Measurements from ENCODE around the gene OPCML.

OPCML gene

DNA sequence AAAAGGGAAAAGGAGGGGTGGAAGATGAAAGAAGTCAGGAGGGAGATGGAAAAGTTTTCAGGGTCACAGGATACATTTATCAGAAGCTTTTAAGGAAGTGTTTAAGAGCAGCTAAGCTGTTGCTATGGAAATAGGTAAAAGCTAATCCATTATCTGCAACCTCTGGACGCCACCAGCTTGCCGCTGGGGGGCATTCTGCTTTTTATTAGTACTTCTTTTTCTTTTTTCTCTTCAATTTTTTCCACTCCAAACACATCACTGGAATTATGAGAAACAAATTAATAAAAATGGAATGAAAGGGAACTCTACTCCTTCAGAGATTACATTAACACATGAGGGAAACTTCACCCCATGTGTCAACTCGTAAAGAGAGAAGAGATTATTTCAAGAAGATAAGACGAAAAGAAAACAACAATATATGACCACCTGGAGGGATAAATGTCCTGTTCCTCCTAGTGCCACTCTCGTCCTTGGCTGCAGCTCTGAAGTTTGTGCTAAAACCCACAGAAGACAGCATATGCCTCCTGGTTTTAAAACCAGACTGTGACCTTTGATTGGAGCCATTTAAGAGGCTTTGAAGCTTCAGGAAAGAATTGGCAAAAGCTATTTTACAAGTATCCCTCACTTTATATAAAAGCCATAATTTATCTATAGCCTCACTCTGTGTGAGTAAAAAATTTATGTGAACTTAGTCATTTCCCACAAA, 972.8 kb downstream of the OPCML start:
- no peak for TF ChIP-seq CTCF (IDR thresholded peaks at IDR 0.05; ENCODE audit: low read depth, low read length)
- H3K4me3 ChIP-seq (ENCODE audit: low read depth, low read length), result no peak overlapping the region
- peak overlapping the region; percentile 77 for H3K27ac ChIP-seq
- H3K9me3 ChIP-seq (ENCODE audit: severe bottlenecking), result peaks cover 2% of the 10 kb centered on the region
- no peaks in the 10 kb centered on the region for H3K27me3 ChIP-seq (ENCODE audit: insufficient read depth, low read depth, severe bottlenecking)
- peak; percentile 73 for DNase-seq
- no peaks in the 10 kb centered on the region for H3K36me3 ChIP-seq

- no peak for TF ChIP-seq CTCF (IDR thresholded peaks at IDR 0.05; ENCODE audit: low read depth, low read length)
- DNase-seq, result no peak
- no peaks in the 10 kb centered on the region for H3K27me3 ChIP-seq (ENCODE audit: insufficient read depth, low read depth, severe bottlenecking)
Observed at GRCh38 chr11:132556316-132556715, 976.0 kb downstream of the OPCML start.

DNA sequence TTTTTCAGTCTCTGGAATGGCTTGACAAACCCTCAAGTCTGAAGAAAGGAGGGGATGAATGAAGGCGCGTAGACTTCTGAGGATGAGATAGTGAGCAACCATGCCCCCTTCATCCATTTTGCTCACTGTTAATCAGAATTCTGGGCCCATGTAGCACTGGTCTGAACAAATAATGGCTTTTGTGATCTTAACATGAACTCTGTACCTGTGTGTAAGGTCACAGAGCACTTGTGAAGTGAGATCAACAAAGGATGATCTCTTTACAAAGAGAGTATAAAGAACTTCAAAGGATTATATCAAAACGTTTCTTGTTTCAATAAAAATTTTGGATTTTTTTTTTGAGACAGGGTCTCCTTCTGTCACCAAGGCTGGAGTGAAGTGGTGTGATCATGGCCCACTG, 976.7 kb downstream of the OPCML start:
- Histone ChIP-seq H3K9me3 (ENCODE audit: severe bottlenecking) (peaks cover 5% of the 10 kb centered on the region), H3K36me3 (no peaks in the 10 kb centered on the region), H3K27me3 (ENCODE audit: insufficient read depth, low read depth, severe bottlenecking) (no peaks in the 10 kb centered on the region), H3K27ac (no peak overlapping the region), H3K4me3 (ENCODE audit: low read depth, low read length) (no peak overlapping the region)
- DNase-seq, result no peak
- no peak for TF ChIP-seq CTCF (IDR thresholded peaks at IDR 0.05; ENCODE audit: low read depth, low read length)

More at GRCh38 chr11:132556316-132556715, 976.0 kb downstream of the OPCML start:
- no peaks in the 10 kb centered on the region for H3K36me3 ChIP-seq
- no peak overlapping the region for H3K27ac ChIP-seq
- H3K9me3 ChIP-seq (ENCODE audit: severe bottlenecking), result peaks cover 5% of the 10 kb centered on the region
- H3K4me3 ChIP-seq (ENCODE audit: low read depth, low read length), result no peak overlapping the region

DNA sequence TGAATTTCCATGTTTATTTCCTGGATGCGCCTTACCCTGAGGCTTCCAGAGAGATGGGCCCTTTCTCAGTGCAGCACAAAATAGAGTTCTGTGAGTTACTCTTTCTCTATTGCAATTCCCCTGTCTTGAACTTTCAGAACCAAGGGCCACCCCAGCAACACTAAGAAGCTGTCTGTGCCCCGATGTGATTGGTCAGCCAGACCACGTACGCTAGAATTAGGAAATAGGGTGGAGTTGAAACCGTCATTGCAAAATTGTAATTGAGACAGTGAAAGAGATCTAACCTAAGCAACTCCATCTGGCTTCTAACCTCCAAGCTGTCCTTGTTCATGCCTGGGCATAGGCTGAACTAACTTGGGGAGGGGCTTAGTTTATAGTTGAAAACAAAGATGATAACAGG, 981.3 kb downstream of the OPCML start:
- Histone ChIP-seq H3K36me3 (no peaks in the 10 kb centered on the region), H3K4me3 (ENCODE audit: low read depth, low read length) (no peak overlapping the region), H3K9me3 (ENCODE audit: severe bottlenecking) (peaks cover 3% of the 10 kb centered on the region), H3K27ac (no peak overlapping the region), H3K27me3 (ENCODE audit: insufficient read depth, low read depth, severe bottlenecking) (no peaks in the 10 kb centered on the region)
- no peak for TF ChIP-seq CTCF (IDR thresholded peaks at IDR 0.05; ENCODE audit: low read depth, low read length)
- no peak for DNase-seq

DNA sequence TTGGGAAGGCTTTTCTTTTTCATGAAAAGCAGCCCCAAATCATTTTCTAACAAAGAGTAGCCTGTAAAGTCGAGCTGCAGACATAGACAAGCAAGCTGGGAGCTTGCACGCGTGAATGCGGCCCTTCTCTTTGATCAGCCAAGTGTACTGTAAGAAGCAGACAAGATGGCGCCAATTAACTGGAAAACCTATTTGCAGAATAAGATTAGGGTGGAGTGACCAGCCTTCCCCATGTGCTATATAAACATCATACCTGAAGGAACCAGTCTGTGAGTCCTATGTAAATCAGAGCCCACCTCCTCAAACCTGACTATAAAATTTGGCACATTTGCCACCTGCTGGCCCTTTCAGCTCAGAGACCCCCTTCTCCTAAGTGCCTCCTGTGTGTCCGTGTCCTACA, 982.7 kb downstream of the OPCML start:
- Histone ChIP-seq H3K27ac (no peak overlapping the region), H3K36me3 (no peaks in the 10 kb centered on the region), H3K27me3 (ENCODE audit: insufficient read depth, low read depth, severe bottlenecking) (no peaks in the 10 kb centered on the region), H3K9me3 (ENCODE audit: severe bottlenecking) (peaks cover 3% of the 10 kb centered on the region), H3K4me3 (ENCODE audit: low read depth, low read length) (no peak overlapping the region)
- no peak for TF ChIP-seq CTCF (IDR thresholded peaks at IDR 0.05; ENCODE audit: low read depth, low read length)
- DNase-seq, result no peak

GRCh38 chr11:132549001-132549400, 983.3 kb downstream of the OPCML start:
- peaks cover 3% of the 10 kb centered on the region for H3K9me3 ChIP-seq (ENCODE audit: severe bottlenecking)
- H3K27me3 ChIP-seq (ENCODE audit: insufficient read depth, low read depth, severe bottlenecking), result no peaks in the 10 kb centered on the region
- H3K36me3 ChIP-seq, result no peaks in the 10 kb centered on the region
- no peak overlapping the region for H3K27ac ChIP-seq
- no peak for DNase-seq
- no peak overlapping the region for H3K4me3 ChIP-seq (ENCODE audit: low read depth, low read length)
- no peak for TF ChIP-seq CTCF (IDR thresholded peaks at IDR 0.05; ENCODE audit: low read depth, low read length)

All from WERI-Rb-1 (cell line).